D721Med (cell line): ENCODE measurements around the gene DLX3.

Source experiments
- DNase-seq: peaks from one replicate; pipeline ENCODE4 v3.0.0; 2011; ENCODE audit warnings: low spot score; ENCODE audit not compliant: insufficient read length
- FAIRE-seq: peaks from 2 replicates; lab custom pipeline; 2011; peaks lifted over from hg19 to GRCh38; lab: Jason Lieb, UNC
- CTCF ChIP-seq: IDR thresholded peaks from 2 replicates; pipeline ENCODE4 v1.5.1; 2012; ENCODE audit warnings: mild to moderate bottlenecking, control low read depth; ENCODE audit not compliant: insufficient read depth; ENCODE audit errors: missing control alignments

The DLX3 gene

GRCh38 chr17:49986396-49987289 lies 8.4 kb downstream of the DLX3 start:
- no peak for TF ChIP-seq CTCF
- DNase-seq = no peak
- no peak for FAIRE-seq

GRCh38 chr17:49985310-49985990 lies 9.6 kb downstream of the DLX3 start:
- FAIRE-seq = no peak
- TF ChIP-seq CTCF = no peak
- DNase-seq = no peak

GRCh38 chr17:49984776-49985175 lies 10.2 kb downstream of the DLX3 start:
- DNase-seq (no peak), FAIRE-seq (no peak)
- no peak for TF ChIP-seq CTCF

GRCh38 chr17:49984283-49984682 lies 10.7 kb downstream of the DLX3 start:
- FAIRE-seq (no peak), DNase-seq (peak; percentile 11)
- TF ChIP-seq CTCF = no peak

- TF ChIP-seq CTCF = no peak
- FAIRE-seq (no peak), DNase-seq (no peak)
Observed at GRCh38 chr17:49980703-49981197, 14.3 kb downstream of the DLX3 start.

- no peak for TF ChIP-seq CTCF
- FAIRE-seq (no peak), DNase-seq (no peak)
Observed at GRCh38 chr17:49979748-49980479, 15.1 kb downstream of the DLX3 start.
